VCaP (cell line): ENCODE data around the gene MRRF.

Source experiments
- H3K27ac ChIP-seq: fragments of 450-650 bp; 2 replicates; pipeline ENCODE4 v1.5.1; 2017
- CTCF ChIP-seq: fragments of 450-650 bp; conservative IDR thresholded peaks from 2 replicates; pipeline ENCODE4 v1.5.1; 2017; ENCODE audit warnings: mild to moderate bottlenecking, moderate library complexity

Gene MRRF

GRCh38 chr9:122281368-122281767 is 16.7 kb downstream of the MRRF start:
- H3K27ac ChIP-seq, result no peak overlapping the region
- TF ChIP-seq CTCF, result no peak

GRCh38 chr9:122286764-122287163 is 22.1 kb downstream of the MRRF start:
- no peak overlapping the region for H3K27ac ChIP-seq
- TF ChIP-seq CTCF, result no peak

- TF ChIP-seq CTCF, result no peak
- no peak overlapping the region for H3K27ac ChIP-seq
Observed at GRCh38 chr9:122287214-122287720, 22.6 kb downstream of the MRRF start.

- no peak for TF ChIP-seq CTCF
- H3K27ac ChIP-seq, result no peak overlapping the region
Observed at GRCh38 chr9:122291458-122291857, 26.8 kb downstream of the MRRF start.

GRCh38 chr9:122294531-122294930 is 29.8 kb downstream of the MRRF start:
- H3K27ac ChIP-seq, result no peak overlapping the region
- no peak for TF ChIP-seq CTCF

GRCh38 chr9:122297512-122297911 is 32.8 kb downstream of the MRRF start:
- no peak overlapping the region for H3K27ac ChIP-seq
- TF ChIP-seq CTCF, result no peak

- no peak overlapping the region for H3K27ac ChIP-seq
- TF ChIP-seq CTCF, result no peak
Observed at GRCh38 chr9:122302237-122303093, 37.8 kb downstream of the MRRF start.
